Astrocyte of the spinal cord (primary cell): ENCODE results near the gene CDKN1B.

ENCODE experiments used
- DNase-seq: peaks from one replicate; pipeline ENCODE4 v3.0.0; 2011; ENCODE audit warnings: low read depth, low spot score
- H3K4me3 ChIP-seq: 2 replicates; pipeline ENCODE4 v1.5.1; 2011; ENCODE audit warnings: low read depth, mild to moderate bottlenecking, low read length, moderate library complexity
- CTCF ChIP-seq: IDR thresholded peaks from 2 replicates; pipeline ENCODE4 v1.5.1; 2012; ENCODE audit warnings: low read depth, mild to moderate bottlenecking, low read length, inconsistent platforms
- in situ Hi-C: cut with HindIII; loops from 2 replicates; pipeline ENCODE4 v1.10.0; 2017; ENCODE audit warnings: low sequenced_read_pairs

CDKN1B gene

GRCh38 chr12:12722435-12723148 lies 5.4 kb downstream of the CDKN1B start:
- TF ChIP-seq CTCF, result no peak
- DNase-seq, result peak; percentile 85
- peak overlapping the region; percentile 88 for H3K4me3 ChIP-seq
- in situ Hi-C loops, result no loop called here

DNA sequence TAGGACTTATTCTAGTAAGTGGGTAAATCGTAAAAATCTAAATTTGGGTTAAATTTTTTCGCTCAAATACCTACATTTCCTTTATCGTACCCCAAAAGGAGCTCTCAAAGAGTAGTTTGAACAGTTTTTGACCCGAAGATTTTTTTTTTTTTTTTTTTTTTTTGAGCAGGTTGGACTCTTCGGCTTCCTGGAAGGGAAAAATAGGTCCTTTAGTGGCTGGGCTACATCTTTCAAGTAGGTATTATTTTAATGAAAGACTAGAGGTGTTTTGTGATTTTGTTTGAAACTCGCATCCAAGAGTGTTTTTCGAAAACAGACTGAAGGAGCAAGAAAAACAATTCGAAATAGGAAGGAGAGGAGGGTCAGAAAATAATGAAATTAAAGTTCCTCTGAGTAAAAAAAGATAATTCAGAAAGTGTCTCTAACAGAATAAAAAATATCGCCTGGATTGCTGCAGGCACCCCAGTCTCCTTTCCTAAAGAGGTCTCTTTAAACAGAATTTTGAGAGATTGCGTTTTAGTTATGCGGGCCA lies 6.0 kb downstream of the CDKN1B start:
- peak overlapping the region; percentile 88 for H3K4me3 ChIP-seq
- no peak for TF ChIP-seq CTCF
- in situ Hi-C loops, result no loop called here
- DNase-seq, result peak; percentile 44

GRCh38 chr12:12723681-12724420 lies 6.7 kb downstream of the CDKN1B start:
- in situ Hi-C loops, result no loop called here
- no peak for TF ChIP-seq CTCF
- H3K4me3 ChIP-seq, result peak overlapping the region; percentile 88
- DNase-seq, result peak; percentile 31

DNA sequence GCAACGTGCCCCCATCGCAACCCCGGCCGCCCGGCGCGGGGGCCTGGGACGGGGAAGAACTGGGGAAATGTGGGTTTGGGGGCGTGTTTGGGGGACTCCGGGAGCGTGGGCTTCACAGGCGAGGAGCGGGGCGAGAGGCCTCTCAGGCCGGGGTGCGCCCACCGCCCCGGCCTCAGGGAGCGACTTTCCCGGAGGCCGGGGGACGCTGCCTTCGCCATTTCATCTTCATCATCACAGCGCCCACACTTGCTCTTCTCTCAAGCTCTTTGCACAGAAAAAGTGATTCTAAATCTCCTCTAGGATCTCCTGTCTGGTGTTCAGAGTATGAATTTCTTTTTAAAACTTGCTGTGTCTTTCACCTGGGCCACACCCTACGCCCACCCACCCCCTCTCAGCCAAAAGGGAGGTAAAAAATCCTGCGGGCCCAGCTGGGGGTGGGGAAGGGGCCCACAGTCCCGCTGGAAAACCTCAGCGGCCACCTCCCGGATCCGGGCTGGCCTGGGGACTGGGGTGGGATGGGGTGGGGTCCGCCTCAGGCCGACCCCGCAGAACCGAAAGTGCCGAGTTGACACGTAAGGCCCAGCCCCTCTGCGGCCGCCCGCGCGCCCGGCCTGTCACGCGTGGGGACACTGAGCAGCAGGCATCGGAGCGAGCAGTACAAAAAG lies 7.4 kb downstream of the CDKN1B start:
- peak; percentile 21 for DNase-seq
- peak overlapping the region; percentile 88 for H3K4me3 ChIP-seq
- in situ Hi-C loops, result no loop called here
- TF ChIP-seq CTCF, result no peak

DNA sequence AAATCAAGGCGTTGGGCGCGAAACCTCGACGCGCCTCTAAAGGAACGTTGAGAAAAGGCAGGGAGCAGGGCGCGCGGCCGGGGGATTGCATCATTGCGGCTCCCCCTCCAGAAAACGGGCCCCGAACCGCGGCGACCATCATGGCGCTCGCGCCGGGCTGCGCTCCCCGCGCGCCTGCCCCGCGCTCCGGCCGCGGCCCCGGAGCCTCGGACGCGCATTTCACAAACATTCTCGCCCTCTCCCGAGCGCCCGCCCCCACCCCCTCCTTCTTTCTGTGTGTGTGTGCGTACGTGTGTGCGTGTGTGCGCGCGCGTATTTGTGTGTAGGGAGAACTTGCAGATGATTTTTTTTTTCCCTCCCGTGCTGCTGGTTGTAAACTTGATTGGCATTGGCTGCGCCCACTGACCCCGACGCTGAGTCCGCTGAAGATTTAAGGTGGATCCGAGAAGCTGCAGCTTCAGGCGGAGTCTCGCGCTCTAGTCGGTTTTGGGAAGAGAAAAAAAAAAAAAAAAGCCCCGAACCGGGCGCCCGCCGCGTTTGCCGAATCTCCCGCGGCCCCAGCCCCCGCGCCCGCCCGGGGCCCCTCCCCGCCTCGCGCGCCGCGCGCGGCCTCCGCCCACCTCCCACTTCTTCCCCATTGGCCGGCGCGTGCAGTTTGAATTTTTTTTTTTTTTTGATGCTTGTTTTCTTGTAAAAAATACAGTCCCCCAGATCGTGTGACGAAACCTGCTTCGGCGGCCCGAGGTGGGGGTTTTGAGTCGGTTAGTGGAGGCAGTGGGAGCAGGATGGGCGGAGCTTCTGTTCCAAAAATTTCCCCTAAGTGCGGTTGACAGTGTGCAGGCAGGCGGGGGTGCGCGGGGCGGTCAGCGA lies 8.2 kb downstream of the CDKN1B start:
- no peak for TF ChIP-seq CTCF
- peak; percentile 99 for DNase-seq
- in situ Hi-C loops, result no loop called here
- peak overlapping the region; percentile 88 for H3K4me3 ChIP-seq
